H9 (cell line): ENCODE data around the gene PTK7. TPM values are rescaled to one million over a fixed set of nuclear protein-coding genes. Genes with fewer than 3 reads are reported as not detected.
A peak's percentile ranks its signal among the peaks of the same experiment; 100 is the strongest.

Experiments
- DNase-seq: peaks from one replicate; pipeline ENCODE4 v3.0.0-alpha.2; 2017
- H2AFZ ChIP-seq: one replicate; pipeline ENCODE4 v1.6.1; 2013; ENCODE audit warnings: mild to moderate bottlenecking, low read length, control low read depth, moderate library complexity
- H2AK5ac ChIP-seq: 2 replicates; pipeline ENCODE4 v1.6.1; 2013; ENCODE audit warnings: low read length, control low read depth, mixed read lengths; ENCODE audit not compliant: insufficient read length
- H2BK120ac ChIP-seq: one replicate; pipeline ENCODE4 v1.6.1; 2013; ENCODE audit warnings: low read depth, mild to moderate bottlenecking, low read length, control low read depth, inconsistent platforms; ENCODE audit not compliant: poor library complexity, severe bottlenecking
- H2BK12ac ChIP-seq: 2 replicates; pipeline ENCODE4 v1.6.1; 2013; ENCODE audit warnings: low read length, control low read depth, mixed read lengths, low read depth; ENCODE audit not compliant: insufficient read length
- H2BK15ac ChIP-seq: 2 replicates; pipeline ENCODE4 v1.6.1; 2013; ENCODE audit warnings: low read depth, low read length, control low read depth
- H2BK20ac ChIP-seq: one replicate; pipeline ENCODE4 v1.6.1; 2013; ENCODE audit warnings: low read depth, mild to moderate bottlenecking, low read length, control low read depth, inconsistent platforms; ENCODE audit not compliant: poor library complexity, severe bottlenecking
- H2BK5ac ChIP-seq: 2 replicates; pipeline ENCODE4 v1.6.1; 2013; ENCODE audit warnings: low read length, control low read depth, mixed read lengths; ENCODE audit not compliant: insufficient read length
- H3K14ac ChIP-seq: 2 replicates; pipeline ENCODE4 v1.6.1; 2013; ENCODE audit warnings: low read length, control low read depth; ENCODE audit not compliant: insufficient read depth
- H3K18ac ChIP-seq: 2 replicates; pipeline ENCODE4 v1.6.1; 2013; ENCODE audit warnings: low read depth, mild to moderate bottlenecking, mixed read lengths, low read length, control low read depth; ENCODE audit not compliant: insufficient read length
- H3K23ac ChIP-seq: 2 replicates; pipeline ENCODE4 v1.6.1; 2013; ENCODE audit warnings: low read length, control low read depth, mixed read lengths, low read depth; ENCODE audit not compliant: insufficient read length
- H3K23me2 ChIP-seq: 2 replicates; pipeline ENCODE4 v1.6.1; 2013; ENCODE audit warnings: low read depth, mild to moderate bottlenecking, mixed read lengths, low read length, control low read depth; ENCODE audit not compliant: insufficient read length, poor library complexity, severe bottlenecking
- H3K27ac ChIP-seq: 2 replicates; pipeline ENCODE4 v1.5.1; 2013; ENCODE audit warnings: low read length, control low read depth, mixed read lengths, low read depth; ENCODE audit not compliant: insufficient read length
- H3K27me3 ChIP-seq: 2 replicates; pipeline ENCODE4 v1.6.1; 2013; ENCODE audit warnings: low read length, control low read depth, inconsistent platforms; ENCODE audit not compliant: insufficient read depth
- H3K4ac ChIP-seq: 2 replicates; pipeline ENCODE4 v1.6.1; 2013; ENCODE audit warnings: low read depth, mild to moderate bottlenecking, control low read depth, inconsistent platforms, low read length, moderate library complexity
- H3K4me1 ChIP-seq: 2 replicates; pipeline ENCODE4 v1.6.1; 2013; ENCODE audit warnings: low read length, control low read depth, inconsistent platforms; ENCODE audit not compliant: insufficient read depth
- H3K4me2 ChIP-seq: 2 replicates; pipeline ENCODE4 v1.6.1; 2013; ENCODE audit warnings: low read length, control low read depth, mixed read lengths; ENCODE audit not compliant: insufficient read length, insufficient read depth
- H3K56ac ChIP-seq: 2 replicates; pipeline ENCODE4 v1.6.1; 2013; ENCODE audit warnings: low read depth, mild to moderate bottlenecking, mixed read lengths, low read length, control low read depth; ENCODE audit not compliant: insufficient read length
- H3K79me1 ChIP-seq: 2 replicates; pipeline ENCODE4 v1.6.1; 2013; ENCODE audit warnings: low read depth, mild to moderate bottlenecking, moderate library complexity, low read length, control low read depth, inconsistent platforms; ENCODE audit not compliant: insufficient read depth, poor library complexity, severe bottlenecking
- H3K79me2 ChIP-seq: 2 replicates; pipeline ENCODE4 v1.6.1; 2013; ENCODE audit warnings: low read length, control low read depth, inconsistent platforms; ENCODE audit not compliant: insufficient read depth
- H3K9ac ChIP-seq: 2 replicates; pipeline ENCODE4 v1.6.1; 2013; ENCODE audit warnings: low read length, control low read depth, mixed read lengths; ENCODE audit not compliant: insufficient read length; ENCODE audit errors: extremely low read depth
- H3K9me3 ChIP-seq: one replicate; pipeline ENCODE4 v1.6.1; 2013; ENCODE audit warnings: low read depth, low read length, inconsistent platforms; ENCODE audit not compliant: control insufficient read depth
- H3T11ph ChIP-seq: one replicate; pipeline ENCODE4 v1.6.1; 2013; ENCODE audit warnings: mild to moderate bottlenecking, low read length, control low read depth, inconsistent platforms
- H4K20me1 ChIP-seq: one replicate; pipeline ENCODE4 v1.6.1; 2013; ENCODE audit not compliant: control insufficient read depth, insufficient read length, insufficient read depth
- H4K5ac ChIP-seq: 2 replicates; pipeline ENCODE4 v1.6.1; 2013; ENCODE audit warnings: low read depth, mild to moderate bottlenecking, mixed read lengths, low read length, control low read depth; ENCODE audit not compliant: insufficient read length
- H4K8ac ChIP-seq: replicated peaks from 2 replicates; pipeline ENCODE4 v1.6.1; 2013; ENCODE audit warnings: low read length, control low read depth, mixed read lengths, low read depth; ENCODE audit not compliant: insufficient read length
- H4K91ac ChIP-seq: 2 replicates; pipeline ENCODE4 v1.6.1; 2013; ENCODE audit warnings: low read depth, mild to moderate bottlenecking, moderate library complexity, mixed read lengths, low read length, control low read depth; ENCODE audit not compliant: insufficient read length
- H3K27ac Mint-ChIP-seq, 3 experiments: 2 replicates in 2 of 3; 3 replicates in 1 of 3; pipeline ENCODE4 v1.8.0; 2020 to 2021; ENCODE audit warnings: mixed read lengths in 3 of 3, mild to moderate bottlenecking in 1 of 3, moderate library complexity in 1 of 3
- H3K27me3 Mint-ChIP-seq: 2 replicates; pipeline ENCODE4 v1.8.0; 2021; ENCODE audit warnings: low read depth, mild to moderate bottlenecking, moderate library complexity, mixed read lengths
- H3K36me3 Mint-ChIP-seq, 3 experiments: 2 replicates in 2 of 3; 3 replicates in 1 of 3; pipeline ENCODE4 v1.8.0; 2020 to 2021; ENCODE audit warnings: low read depth in 3 of 3, mixed read lengths in 3 of 3; ENCODE audit not compliant: insufficient read depth in 1 of 3
- H3K4me1 Mint-ChIP-seq, 2 experiments: 2 replicates each; pipeline ENCODE4 v1.8.0; 2020; ENCODE audit warnings: mixed read lengths in 2 of 2
- H3K4me3 Mint-ChIP-seq, 2 experiments: 2 replicates in 1 of 2; 3 replicates in 1 of 2; pipeline ENCODE4 v1.8.0; 2020 to 2021; ENCODE audit warnings: mild to moderate bottlenecking in 2 of 2, mixed read lengths in 2 of 2, moderate library complexity in 1 of 2
- H3K9me3 Mint-ChIP-seq, 2 experiments: 2 replicates in 1 of 2; 3 replicates in 1 of 2; pipeline ENCODE4 v1.8.0; 2020; ENCODE audit warnings: mild to moderate bottlenecking in 2 of 2, mixed read lengths in 2 of 2, moderate library complexity in 1 of 2
- WGBS: extraction: QIAGEN DNeasy Blood & Tissue Kit; methylation state at CpG from one replicate; pipeline ENCODE4 v1.1.7; 2013; ENCODE audit warnings: missing lambda C conversion rate, low lambda C conversion rate, mixed read lengths; ENCODE audit not compliant: insufficient read length; ENCODE audit errors: extremely low coverage; 5-methylcytosine and 5-hydroxymethylcytosine counted together
- total RNA-seq: library from RNA; stranded (reverse); gene quantifications from 2 replicates; pipeline ENCODE4 v1.2.1, GENCODE V29; 2021
- TF ChIP-seq, protein P1 (sequence below): fragments of 200-600 bp; sonication (generic); conservative IDR thresholded peaks from 3 replicates; pipeline ENCODE4 v1.8.0; 2021; ENCODE audit warnings: antibody characterized with exemption, mild to moderate bottlenecking

The PTK7 gene
- total RNA-seq, 1 experiment from 2014 or later: 128 TPM

DNA sequence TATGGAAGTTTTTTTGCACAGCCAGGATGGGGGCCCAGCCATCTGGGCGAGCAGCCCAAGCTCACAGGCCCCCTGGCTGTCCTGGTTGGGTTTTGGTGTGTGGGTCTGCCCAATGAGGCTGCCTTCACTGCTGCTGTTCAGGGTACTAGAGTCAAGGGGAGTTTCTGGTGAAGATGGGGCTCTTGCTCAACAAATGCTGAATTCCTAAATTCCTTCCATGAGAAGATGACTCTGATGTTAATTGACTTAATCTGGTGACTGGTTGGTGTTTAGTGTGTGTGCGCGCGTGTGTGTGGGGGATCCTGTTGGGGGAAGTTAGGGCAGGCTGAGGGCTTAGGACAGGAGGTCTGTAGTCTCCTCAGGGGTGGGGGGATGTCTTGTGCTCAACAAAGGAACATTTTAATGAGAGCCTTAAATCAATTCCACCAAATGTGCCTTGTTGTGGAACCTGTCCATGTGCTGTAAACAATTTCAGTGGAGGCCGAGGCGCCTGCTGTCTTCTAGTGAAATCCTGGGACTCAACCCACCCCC lies 1.9 kb downstream of the PTK7 start:
- peak overlapping the region in 1 of 3 experiments; percentile 41; a peak in 1 of 7 replicates for H3K27ac Mint-ChIP-seq
- Histone ChIP-seq H3K23ac (no peak overlapping the region), H3K4ac (no peak overlapping the region), H2AK5ac (no peak overlapping the region), H2BK20ac (no peak overlapping the region), H2BK15ac (no peak overlapping the region), H3K14ac (no peak overlapping the region), H4K91ac (no peak overlapping the region), H3K9me3 (no peaks in the 10 kb centered on the region), H3K4me1 (peaks cover 13% of the 10 kb centered on the region), H3K27ac (no peak overlapping the region), H3K23me2 (peaks cover 10% of the 10 kb centered on the region), H3K56ac (no peak overlapping the region), H3K27me3 (no peaks in the 10 kb centered on the region), H3K79me1 (peaks cover 11% of the 10 kb centered on the region), H4K5ac (no peak overlapping the region), H3K4me2 (peak overlapping the region; percentile 72), H2AFZ (no peak overlapping the region), H2BK12ac (no peak overlapping the region), H4K20me1 (no peaks in the 10 kb centered on the region), H2BK5ac (no peak overlapping the region), H4K8ac (no peak overlapping the region), H2BK120ac (no peak overlapping the region), H3T11ph (no peak overlapping the region), H3K79me2 (peaks cover 22% of the 10 kb centered on the region; the same call in 1 of the 2 replicates), H3K9ac (no peak overlapping the region), H3K18ac (peak overlapping the region; percentile 46)
- no peaks in the 10 kb centered on the region for H3K9me3 Mint-ChIP-seq
- H3K27me3 Mint-ChIP-seq: no peaks in the 10 kb centered on the region
- DNase-seq: peak; percentile 34
- peaks cover 33 to 46% of the 10 kb centered on the region in 2 experiments for H3K4me1 Mint-ChIP-seq
- TF ChIP-seq, protein P1, sequence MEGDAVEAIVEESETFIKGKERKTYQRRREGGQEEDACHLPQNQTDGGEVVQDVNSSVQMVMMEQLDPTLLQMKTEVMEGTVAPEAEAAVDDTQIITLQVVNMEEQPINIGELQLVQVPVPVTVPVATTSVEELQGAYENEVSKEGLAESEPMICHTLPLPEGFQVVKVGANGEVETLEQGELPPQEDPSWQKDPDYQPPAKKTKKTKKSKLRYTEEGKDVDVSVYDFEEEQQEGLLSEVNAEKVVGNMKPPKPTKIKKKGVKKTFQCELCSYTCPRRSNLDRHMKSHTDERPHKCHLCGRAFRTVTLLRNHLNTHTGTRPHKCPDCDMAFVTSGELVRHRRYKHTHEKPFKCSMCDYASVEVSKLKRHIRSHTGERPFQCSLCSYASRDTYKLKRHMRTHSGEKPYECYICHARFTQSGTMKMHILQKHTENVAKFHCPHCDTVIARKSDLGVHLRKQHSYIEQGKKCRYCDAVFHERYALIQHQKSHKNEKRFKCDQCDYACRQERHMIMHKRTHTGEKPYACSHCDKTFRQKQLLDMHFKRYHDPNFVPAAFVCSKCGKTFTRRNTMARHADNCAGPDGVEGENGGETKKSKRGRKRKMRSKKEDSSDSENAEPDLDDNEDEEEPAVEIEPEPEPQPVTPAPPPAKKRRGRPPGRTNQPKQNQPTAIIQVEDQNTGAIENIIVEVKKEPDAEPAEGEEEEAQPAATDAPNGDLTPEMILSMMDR: no peak
- peak overlapping the region; percentile 85 to 90 for H3K4me3 Mint-ChIP-seq
- H3K36me3 Mint-ChIP-seq: peaks cover 7 to 18% (median 12%) of the 10 kb centered on the region in 3 experiments
- WGBS: no CpG with 5 or more reads among the region's 6 CpGs
